GM04504 (cell line): Measurements from ENCODE around the gene TMEM163.
"Not testable (repeated sequence)": the region's sequence is repeated elsewhere in the genome, so short reads cannot be mapped to it uniquely, and the experiment has no call there.

Source experiments
- DNase-seq: peaks from one replicate; pipeline ENCODE4 v3.0.0-alpha.2; 2012; ENCODE audit warnings: low read depth

Gene TMEM163

DNA sequence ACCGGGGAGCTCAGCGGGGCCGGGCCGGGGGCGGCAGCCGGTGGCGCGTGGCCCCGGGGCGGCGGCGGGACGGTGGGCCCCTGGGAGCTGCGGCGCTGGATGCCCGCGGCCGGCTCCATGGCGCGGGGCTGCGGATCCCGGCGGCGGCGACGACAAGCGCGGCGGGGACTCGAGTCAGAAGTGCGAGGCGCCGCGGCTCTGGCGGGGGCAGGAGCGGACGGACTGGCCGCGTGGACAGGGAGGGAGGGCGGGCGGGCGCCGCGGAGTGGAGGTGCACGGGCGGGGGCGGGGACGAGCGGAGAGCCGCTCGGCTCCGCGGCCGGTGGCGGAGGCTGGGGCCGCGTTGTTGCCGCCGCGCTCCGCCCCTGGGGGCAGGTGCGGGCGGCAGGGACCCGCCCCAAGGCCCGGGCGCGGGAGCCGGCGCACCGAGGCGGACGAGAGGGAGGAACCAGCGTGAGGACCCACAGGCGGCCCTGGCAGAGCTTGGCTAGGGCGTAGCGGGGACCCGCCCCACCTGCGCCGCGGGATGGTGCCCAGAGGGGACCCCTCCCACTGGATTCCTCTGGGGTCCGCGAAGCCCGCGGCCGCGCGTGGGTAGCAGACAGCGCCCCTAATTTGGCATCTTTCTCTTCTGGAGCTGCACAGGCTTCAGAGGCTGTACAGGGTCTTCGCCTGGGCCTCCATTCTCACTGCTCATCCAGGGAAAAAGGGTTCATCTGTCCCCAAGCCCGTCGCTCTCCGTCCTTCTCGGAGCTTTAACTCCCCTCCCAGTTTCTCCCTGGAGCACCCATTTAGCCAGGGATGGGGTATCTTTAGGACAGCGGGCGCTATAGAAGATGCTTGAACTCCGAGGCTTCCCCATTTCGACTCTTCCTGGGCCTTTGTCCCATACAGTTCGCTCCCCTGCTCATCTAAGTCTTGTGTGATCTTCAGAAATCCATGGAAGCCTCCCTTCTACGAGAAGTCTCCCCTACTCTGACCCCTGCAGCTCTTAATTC, at the start of gene TMEM163:
TMEM163 (minus strand) TSS at position 184 of the 998 bp plus-strand sequence.
- no peak for DNase-seq

DNA sequence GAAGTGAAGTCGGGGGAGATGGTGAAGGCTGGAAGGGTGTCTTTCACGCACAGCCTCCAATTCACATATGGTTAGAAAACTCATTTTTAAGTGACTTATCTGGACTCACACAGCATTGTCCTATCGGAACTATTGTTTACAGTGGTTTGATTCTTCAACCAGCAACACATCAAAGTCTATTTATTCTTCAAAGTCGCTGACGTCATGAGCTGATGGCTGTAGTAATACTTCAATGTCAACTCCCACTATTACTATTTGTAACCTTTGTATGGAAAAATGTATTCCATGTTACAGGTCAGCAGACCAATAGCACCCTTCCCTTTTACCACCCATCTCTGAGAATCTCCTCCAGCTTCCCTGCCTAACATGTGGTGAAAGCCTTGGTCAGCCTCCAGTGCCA, 47.8 kb upstream of the TMEM163 start:
- DNase-seq, result no peak

GRCh38 chr2:134765987-134766386, 47.2 kb upstream of the TMEM163 start:
- no peak for DNase-seq

- no peak for DNase-seq
Measured at GRCh38 chr2:134764164-134764563, 45.4 kb upstream of the TMEM163 start.

DNA sequence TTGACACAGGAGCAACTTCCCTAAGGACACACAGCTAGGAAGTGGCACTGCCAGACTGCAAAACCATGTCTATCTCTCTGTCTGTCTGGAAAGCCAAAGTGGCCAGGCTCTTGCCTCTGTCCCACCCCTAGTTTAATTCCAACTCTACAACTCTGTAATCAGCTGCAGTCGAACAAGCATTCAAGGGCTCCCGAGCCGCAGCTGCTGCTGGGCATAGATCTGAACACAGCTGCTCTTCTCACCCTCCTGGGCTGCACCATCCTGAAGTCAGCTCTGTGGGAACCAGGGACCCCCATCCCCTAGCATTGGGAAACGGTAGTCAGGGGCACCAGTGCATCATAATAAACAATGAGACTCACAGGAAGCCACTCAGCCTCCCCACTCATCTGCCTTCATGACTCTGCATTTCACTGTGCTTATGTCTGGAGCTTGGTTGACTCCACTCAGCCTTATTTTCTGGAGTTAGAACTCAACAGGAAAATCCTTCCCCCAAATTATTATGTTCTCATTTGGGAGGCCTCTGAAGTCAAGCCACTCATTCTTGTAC, 44.4 kb upstream of the TMEM163 start:
- DNase-seq, result no peak

- no peak for DNase-seq
Measured at GRCh38 chr2:134762508-134762907, 43.7 kb upstream of the TMEM163 start.

DNA sequence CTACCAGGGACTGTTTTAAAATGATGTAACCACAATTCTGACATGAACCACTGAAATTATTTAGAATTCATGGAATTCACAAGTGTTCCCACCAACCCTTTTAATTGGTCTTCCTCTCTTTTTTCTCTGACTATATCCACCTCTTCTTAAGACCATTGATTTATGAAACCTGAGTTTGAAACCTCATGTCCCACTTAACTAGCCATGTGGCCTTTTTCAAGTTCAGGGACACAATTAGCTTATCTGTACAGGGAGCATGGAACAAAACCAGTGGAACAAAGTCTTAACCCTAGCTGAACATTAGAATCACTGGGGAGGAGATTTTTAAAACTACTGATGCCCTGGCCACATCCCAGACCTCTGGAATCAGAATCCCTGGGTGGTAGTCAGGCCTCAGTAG, 41.6 kb upstream of the TMEM163 start:
- DNase-seq, result no peak

DNA sequence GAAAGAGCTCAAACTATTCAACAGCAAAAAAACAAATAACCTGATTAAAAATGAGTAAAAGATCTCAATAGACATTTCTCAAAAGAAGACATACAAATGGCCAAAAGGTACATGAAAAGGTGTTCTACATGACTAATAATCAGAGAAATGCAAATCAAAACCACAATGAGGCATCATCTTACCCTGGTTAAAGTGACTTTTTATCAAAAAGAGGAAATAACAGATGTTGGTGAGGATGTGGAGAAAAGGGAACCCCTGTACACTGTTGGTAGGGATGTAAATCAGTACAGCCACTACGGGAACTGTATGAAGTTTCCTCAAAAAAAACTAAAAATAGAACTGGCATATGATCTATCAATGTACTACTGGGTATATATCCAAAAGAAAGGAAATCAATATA, 39.8 kb upstream of the TMEM163 start:
- DNase-seq, result no peak

- DNase-seq, result not testable (repeated sequence)
Measured at GRCh38 chr2:134751981-134752380, 33.2 kb upstream of the TMEM163 start.

GRCh38 chr2:134745546-134745945, 26.7 kb upstream of the TMEM163 start:
- no peak for DNase-seq

DNA sequence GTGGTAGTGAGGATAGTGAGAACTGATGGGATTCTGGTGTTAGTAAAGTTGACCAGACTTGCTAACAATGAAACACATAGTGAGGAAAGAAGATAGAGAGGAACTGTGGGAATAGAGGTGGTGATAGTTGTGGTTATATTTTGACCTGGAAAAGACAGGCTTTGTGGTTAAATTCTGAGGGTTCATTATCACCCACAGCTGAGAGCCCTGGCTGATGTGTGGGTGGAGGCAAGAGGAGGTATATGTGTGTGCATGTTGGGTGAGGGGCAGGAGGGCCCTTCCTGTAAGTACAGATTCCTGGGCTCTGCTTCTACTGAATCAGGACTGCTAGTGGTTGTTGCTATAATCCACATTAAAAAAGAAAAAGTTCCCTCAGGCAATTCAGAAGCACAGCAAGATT, 26.2 kb upstream of the TMEM163 start:
- DNase-seq, result no peak

- DNase-seq, result no peak
Measured at GRCh38 chr2:134739879-134740301, 21.1 kb upstream of the TMEM163 start.

DNA sequence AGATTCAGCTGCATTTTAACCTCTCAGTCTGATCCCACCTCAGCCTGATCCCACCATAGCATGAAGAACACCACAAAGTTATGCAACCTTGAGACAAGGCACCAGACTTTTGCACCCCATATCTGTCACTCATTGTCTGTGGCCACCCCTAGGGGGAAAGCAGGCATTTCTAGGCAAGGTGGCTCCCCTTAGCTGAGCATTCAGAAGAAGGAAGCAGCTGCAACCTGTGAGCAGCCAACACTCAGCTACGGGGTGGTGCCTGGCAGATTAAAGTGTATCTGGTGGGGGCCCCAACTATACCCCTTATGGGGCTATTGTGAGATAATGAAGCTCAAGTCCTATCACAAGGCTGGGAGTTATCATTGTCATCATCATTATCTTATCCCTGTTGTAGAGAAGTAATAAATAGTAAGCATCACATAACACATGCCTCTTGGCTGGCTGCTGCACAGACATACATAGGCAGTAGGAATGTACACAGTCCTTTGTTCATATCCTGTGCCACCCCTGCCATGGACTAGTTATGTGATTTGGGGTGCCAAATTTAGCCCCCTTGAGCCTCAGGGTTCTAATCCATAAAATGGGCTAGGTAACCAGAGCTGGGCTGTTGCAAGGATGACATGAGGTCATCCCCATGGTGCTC, 20.6 kb upstream of the TMEM163 start:
- no peak for DNase-seq

DNA sequence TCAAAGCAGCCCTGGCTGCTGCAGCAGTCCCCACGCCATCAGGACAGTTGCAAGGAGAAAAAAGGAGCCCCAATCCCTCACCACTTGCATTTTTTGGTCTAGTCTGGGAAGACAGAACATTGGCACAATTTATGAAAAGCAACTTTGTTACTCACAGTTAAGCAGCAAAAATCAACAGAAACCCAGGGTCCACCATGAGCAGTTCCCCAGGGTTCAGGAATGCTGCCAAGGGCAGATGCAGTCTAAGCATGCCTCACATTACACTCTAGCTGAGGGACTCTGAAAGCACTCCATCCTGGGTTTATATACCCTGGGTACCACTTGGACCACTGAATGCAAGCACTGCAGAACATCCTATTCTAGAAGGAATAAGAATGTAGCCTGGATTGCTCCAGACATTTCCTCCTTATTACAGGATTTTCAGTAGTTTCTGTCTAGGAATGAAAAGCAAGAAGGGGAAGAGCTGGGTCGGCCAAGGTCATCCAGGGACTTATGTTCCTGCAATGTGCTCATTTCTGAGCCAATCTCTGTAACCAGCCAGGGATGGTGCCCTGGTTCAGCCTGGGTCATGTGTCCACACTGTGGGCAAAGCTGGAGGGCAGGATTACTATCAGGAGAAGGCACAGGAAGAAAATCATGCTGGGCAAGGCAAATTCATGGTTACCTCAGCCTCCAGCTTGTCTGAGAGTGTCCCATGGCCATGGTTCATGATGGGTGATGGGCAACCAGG, 19.5 kb upstream of the TMEM163 start:
- DNase-seq, result no peak

DNA sequence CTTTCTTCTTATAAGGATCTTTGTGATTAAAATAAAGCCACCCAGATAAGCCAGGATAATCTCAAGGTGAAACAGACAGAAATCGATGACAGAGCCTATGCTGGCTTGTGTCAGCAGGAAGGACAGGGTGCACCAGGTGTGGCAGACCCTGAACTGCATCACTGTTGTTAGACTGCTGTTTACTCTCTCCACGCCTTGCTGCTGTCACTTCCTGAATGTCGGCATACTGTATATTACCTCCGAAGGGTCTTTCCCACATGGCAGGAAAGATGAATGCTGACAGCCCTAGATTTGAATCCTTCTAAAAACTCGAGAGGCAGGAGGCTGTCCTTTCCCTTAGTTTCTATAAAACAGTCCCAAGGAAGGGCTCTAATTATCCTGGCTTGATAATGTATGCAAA, 18.9 kb upstream of the TMEM163 start:
- DNase-seq, result no peak

DNA sequence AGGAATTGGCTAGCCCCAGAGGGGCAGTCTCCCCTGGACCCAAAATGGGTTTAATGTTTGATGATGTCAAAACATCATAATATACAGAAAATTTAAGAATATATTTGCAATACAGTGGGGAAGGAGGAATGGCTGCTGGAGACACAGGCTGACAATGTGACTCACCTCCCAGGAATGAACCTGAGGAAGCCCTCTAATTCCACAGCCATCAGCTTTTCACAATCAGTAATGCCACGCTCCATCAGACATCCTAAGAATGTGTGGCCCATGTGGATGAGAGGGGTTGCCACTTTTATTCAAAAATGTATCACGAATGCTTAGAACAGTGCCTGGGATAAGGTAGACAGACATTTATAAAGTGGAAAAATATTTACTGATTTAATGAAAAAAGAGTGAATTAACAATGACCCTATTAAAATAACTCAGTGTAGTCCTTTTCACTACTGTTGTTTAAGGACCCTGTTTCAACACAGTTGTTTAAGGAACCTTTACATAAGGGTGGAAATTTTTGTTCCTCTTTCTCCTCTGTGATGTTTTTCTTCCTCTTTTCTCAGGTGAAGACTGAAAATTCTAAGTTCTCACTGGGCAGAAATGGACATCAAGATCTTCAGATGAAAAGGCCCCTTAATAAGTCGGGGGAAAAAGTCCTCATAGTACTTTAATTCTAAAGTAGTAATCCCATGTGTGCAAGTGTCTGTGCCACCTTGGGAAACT, 17.5 kb upstream of the TMEM163 start:
- DNase-seq, result no peak

DNA sequence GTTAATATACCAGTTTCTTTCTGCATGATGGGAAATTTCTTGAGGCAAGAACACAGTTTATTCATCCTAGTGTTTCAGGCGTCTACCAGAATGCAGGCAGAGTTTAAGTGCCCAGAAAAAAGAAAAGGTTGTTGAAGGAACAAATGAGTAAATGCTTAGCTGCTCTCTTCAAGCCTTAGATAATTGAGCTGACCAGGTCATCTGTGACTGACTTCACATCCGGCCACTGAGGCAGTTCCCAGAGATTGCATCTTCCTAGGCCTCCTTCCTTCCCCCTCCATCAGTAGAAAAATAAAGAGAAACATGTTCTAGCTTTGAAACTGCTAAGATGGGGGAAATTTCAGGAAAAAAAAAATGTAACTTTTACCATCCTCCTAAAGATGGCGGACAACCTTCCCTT, 9.4 kb upstream of the TMEM163 start:
- DNase-seq, result no peak

DNA sequence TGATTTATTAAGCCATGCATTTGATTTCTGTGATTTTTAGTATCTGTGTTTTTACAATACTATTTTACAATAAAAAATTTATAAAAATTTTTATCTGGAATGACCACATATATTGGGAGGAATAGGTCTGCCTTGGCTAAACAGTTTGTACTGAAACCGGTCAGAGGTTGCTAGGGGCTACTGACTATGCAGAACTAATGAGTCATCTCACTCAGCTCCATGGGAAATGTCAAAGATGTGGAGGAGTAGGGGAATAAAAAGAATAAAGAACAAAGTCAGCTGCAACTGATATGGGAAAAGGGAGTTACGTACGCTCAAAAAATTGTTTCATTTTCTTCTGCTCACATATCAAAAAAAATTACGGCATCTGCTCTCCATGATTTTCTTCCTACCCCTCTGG, 8.6 kb upstream of the TMEM163 start:
- DNase-seq, result no peak

DNA sequence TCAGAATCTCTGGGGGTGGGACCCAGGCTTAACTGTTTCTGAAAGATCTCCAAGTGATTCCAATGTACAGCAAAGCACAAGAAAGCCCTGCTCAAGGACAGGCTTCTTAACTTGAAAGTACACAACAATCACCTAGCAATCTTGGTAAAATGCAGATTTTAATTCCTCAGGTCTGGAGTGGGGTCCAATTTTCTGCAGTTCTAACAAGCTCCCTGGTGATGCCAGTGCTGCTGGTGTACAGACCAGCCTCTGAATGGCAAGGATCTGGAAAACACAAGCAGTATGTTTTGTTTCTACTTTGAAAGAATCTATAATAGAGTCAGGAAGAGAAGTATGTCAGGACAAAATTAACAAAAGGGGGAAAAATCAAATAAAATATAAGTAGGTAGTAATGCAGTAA, 7.8 kb upstream of the TMEM163 start:
- DNase-seq, result no peak

GRCh38 chr2:134725876-134726275, 7.1 kb upstream of the TMEM163 start:
- DNase-seq, result no peak

DNA sequence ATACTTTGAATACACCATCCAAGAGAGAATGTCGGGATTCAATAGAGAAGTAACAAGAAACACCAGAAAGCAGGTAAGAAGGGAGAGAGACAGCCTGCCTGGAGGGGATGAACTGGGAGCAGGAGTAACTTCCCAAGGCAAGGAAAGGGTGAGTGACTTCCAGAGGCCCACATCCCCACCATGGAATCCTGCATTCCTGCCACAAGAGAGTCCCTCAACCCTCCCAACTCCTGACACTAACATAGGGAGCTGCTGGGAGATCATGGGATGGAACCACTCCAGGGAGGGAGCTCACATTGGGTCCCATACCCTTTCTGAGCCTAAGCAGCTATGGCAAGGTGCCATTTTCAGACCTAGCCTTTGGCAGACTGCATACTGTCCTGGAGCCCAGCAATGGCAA, 5.5 kb upstream of the TMEM163 start:
- DNase-seq, result no peak

DNA sequence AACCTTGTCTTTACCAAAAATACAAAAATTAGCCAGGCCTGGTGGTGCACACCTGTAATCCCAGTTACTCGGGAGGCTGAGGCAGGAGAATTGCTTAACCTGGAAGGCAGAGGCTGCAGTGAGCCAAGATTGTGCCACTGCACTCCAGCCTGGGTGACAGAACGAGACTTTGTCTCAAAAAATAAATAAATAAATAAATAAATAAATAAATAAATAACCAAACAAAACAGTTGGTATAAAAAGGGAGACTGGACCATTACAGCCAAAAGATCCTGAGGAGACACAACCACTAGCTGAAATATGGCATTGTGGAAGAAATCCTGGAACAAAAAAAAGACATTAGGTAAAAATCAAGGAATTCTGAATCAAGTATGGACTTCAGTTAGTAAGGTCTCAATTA, 4.9 kb upstream of the TMEM163 start:
- DNase-seq, result not testable (repeated sequence)
